Activated CD8-positive, alpha-beta memory T cell treated with anti-CD3 and anti-CD28 coated beads, Interleukin-2, amount 10 ng/mL, durations not matched to agents 7 days and 5 days (primary cell): Measurements from ENCODE around the gene PDLIM3. TPM values are rescaled to one million over a fixed set of nuclear protein-coding genes. Genes with fewer than 3 reads are reported as not detected.

Source experiments
- ATAC-seq: fragments of 150-1000 bp; cut with Tn5 transposase; one replicate; pipeline ENCODE4 v1.10.0; 2021; ENCODE audit warnings: moderate library complexity
- CTCF ChIA-PET: fragments of 350-600 bp; sonication (Branson Sonifier 250); formaldehyde crosslinking; loops from one replicate; lab custom pipeline; 2021; ENCODE audit warnings: antibody characterized with exemption; lab: Charles Lee
- DNase-seq: peaks from one replicate; pipeline ENCODE4 v3.0.0-alpha.2; 2020
- H3K27ac Mint-ChIP-seq: one replicate; pipeline ENCODE4 v1.8.0; 2021; ENCODE audit warnings: mild to moderate bottlenecking, mixed read lengths
- H3K27me3 Mint-ChIP-seq: one replicate; pipeline ENCODE4 v1.8.0; 2021; ENCODE audit warnings: mixed read lengths
- H3K36me3 Mint-ChIP-seq: one replicate; pipeline ENCODE4 v1.8.0; 2021; ENCODE audit warnings: mild to moderate bottlenecking, mixed read lengths
- H3K4me1 Mint-ChIP-seq: one replicate; pipeline ENCODE4 v1.8.0; 2021; ENCODE audit warnings: mixed read lengths
- H3K4me3 Mint-ChIP-seq: one replicate; pipeline ENCODE4 v1.8.0; 2021; ENCODE audit warnings: mild to moderate bottlenecking, moderate library complexity, mixed read lengths
- H3K9me3 Mint-ChIP-seq: one replicate; pipeline ENCODE4 v1.8.0; 2022; ENCODE audit warnings: low read depth, mixed read lengths
- total RNA-seq, 2 experiments: library from RNA; stranded (reverse); gene quantifications; one replicate each; pipeline ENCODE4 v1.2.3, GENCODE V29; 2021

Gene PDLIM3
- total RNA-seq, 2 experiments from 2014 or later = not detected

DNA sequence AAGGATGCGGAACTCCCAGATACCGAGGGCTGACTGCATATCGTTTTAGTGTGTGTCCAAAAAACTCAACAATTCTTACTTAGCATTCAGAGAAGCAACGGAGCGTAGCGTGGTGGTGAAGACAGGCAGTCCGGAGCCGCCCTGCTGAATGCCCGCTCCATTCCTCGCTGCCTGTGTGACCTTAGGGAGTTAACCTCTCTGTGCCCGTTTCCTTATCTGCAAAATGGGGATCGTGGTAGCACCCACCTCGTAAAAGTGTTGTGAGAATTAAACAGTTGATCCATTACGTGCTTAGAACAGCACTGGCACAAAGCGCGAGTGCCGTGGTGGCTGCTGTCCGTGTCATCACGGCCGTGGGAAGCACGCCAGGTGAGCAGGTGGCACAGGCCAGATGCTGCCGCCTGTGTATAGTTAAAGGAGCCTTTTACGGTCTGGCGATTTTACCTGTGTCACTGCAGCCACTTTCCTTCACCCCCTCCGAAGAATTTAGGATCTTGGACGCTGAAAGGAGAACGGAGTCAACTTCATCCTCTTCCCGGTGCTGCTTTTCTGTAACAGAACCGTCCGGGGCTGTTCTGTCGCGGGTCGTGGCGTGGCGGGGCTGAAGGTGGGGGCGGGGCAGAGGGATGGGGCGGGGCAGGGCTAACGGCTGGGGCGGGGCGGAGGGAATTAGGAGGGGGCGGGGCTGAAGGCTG, 64.7 kb downstream of the PDLIM3 start:
- CTCF ChIA-PET = no interaction called here
- peak; percentile 13 for ATAC-seq
- Mint-ChIP-seq H3K27me3 (peaks cover 57% of the 10 kb centered on the region), H3K9me3 (no peaks in the 10 kb centered on the region), H3K4me3 (peak overlapping the region; percentile 69), H3K36me3 (no peaks in the 10 kb centered on the region), H3K4me1 (peaks cover 8% of the 10 kb centered on the region), H3K27ac (no peak overlapping the region)
- DNase-seq = no peak

DNA sequence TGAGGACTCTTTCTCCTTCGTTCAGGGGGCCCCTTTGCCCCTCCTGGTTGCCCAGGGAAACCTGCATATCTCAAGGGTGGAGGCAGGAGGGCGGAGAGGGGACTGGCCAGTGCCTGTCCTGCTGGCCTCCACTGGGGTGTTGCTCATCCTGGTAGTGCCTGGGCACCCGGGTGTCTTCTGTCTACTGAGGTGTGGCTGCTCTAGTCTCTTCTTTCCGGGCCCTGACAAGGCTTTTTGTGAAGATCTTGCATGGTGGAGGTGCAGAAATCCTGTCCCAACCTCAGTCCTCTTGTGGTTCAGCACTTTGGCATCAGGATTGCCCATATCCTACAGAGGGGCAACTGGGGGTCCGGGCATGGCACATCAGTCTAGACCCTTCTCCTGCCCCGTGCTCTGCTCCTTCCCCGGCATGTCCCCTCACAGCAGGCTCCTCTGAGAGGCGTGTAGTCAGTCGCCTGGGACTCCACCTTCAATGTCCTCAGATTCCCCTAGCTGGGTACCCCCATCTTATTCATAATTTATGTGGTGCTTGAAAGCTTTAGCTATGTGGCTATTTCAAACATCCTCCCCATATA, 65.6 kb downstream of the PDLIM3 start:
- H3K27ac Mint-ChIP-seq = no peak overlapping the region
- CTCF ChIA-PET = no interaction called here
- no peak for DNase-seq
- no peak overlapping the region for H3K4me3 Mint-ChIP-seq
- H3K36me3 Mint-ChIP-seq = no peaks in the 10 kb centered on the region
- H3K4me1 Mint-ChIP-seq = peaks cover 8% of the 10 kb centered on the region
- no peaks in the 10 kb centered on the region for H3K9me3 Mint-ChIP-seq
- no peak for ATAC-seq
- H3K27me3 Mint-ChIP-seq = peaks cover 63% of the 10 kb centered on the region

DNA sequence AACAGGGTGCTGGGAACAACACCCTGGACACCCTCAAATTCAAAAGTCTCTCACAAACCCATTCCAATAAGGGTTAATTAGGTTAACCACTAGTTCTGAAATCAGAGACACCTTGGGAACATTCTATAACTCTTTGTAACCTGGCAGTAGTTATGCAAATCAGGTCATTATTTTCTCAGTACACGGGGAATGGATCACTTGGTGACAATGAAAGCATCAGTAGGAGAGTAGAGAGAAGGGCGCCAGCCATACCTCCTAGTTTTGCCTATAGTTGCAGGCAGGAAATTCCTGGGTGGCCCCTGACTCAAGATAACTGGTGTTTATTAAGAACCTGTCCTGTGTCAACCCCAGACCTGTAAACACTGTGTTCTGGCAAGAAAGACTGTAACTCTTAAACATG, 66.3 kb downstream of the PDLIM3 start:
- Mint-ChIP-seq H3K4me1 (peaks cover 8% of the 10 kb centered on the region), H3K9me3 (no peaks in the 10 kb centered on the region), H3K27ac (no peak overlapping the region), H3K27me3 (peaks cover 61% of the 10 kb centered on the region), H3K36me3 (no peaks in the 10 kb centered on the region), H3K4me3 (no peak overlapping the region)
- ATAC-seq (no peak), DNase-seq (no peak)
- CTCF ChIA-PET = no interaction called here

DNA sequence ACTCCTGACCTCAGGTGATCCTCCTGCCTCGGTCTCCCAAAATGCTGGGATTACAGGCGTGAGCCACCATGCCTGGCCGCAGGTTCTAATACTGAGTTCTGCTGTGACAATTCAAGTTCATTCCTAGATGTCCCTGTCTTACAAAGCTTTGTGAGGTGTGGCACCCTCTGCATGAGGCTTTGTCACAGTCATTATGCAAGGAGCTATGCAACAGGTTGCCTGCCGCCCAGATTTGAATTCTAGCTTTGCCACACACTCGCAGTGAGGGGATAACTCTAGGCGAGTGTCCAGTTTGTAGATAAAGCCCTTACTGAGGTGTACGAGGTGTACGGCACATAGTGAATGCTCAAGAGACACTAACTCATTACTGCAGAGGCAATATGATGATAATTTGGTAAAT, 67.3 kb downstream of the PDLIM3 start:
- no peak for DNase-seq
- Mint-ChIP-seq H3K36me3 (no peaks in the 10 kb centered on the region), H3K27ac (no peak overlapping the region), H3K27me3 (peaks cover 58% of the 10 kb centered on the region), H3K4me3 (no peak overlapping the region), H3K9me3 (no peaks in the 10 kb centered on the region), H3K4me1 (peaks cover 8% of the 10 kb centered on the region)
- ATAC-seq = no peak
- CTCF ChIA-PET = no interaction called here

DNA sequence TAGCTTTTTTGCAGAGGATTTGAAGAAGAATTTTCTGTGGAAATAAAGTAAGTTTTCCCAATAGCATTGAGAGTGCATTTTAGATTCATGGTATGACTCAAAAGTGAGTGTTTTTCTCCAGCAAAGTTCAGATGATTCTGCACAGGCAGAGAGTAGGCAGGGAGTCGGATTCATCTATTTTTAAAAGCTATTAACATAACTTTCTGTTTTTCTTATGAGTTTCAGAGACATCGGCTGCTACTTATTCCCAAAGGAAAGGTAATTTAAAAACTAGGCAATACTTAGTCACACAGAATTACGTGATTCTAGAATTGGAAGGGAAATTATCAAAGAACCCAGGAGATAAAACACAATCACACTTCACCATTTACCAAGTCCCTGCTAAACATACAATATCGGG, 68.2 kb downstream of the PDLIM3 start:
- Mint-ChIP-seq H3K9me3 (no peaks in the 10 kb centered on the region), H3K4me1 (peaks cover 8% of the 10 kb centered on the region), H3K27ac (no peak overlapping the region), H3K4me3 (no peak overlapping the region), H3K36me3 (no peaks in the 10 kb centered on the region), H3K27me3 (peaks cover 59% of the 10 kb centered on the region)
- DNase-seq = no peak
- CTCF ChIA-PET = no interaction called here
- no peak for ATAC-seq

DNA sequence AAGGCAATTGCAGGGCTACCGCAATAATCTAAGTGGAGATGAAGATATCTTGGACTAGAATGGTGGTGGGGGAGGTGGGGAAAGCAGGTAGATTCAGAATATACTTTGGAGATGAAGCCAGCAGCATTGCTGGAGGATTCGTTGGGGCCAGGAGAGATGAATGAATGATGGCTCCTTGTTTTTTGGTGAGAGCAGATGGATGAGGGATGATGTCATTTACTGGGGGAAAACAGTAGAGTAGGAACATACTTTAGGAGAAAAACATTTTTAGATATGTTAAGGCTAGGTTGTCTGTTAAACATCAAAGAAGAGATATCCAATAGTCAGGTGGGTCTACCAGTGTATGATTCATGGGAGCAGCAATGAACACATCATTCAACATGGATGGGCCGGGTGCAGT, 69.6 kb downstream of the PDLIM3 start:
- H3K9me3 Mint-ChIP-seq = no peaks in the 10 kb centered on the region
- no peaks in the 10 kb centered on the region for H3K36me3 Mint-ChIP-seq
- no peak for ATAC-seq
- CTCF ChIA-PET = no interaction called here
- H3K4me3 Mint-ChIP-seq = no peak overlapping the region
- H3K27me3 Mint-ChIP-seq = peaks cover 58% of the 10 kb centered on the region
- peaks cover 4% of the 10 kb centered on the region for H3K4me1 Mint-ChIP-seq
- DNase-seq = no peak
- H3K27ac Mint-ChIP-seq = no peak overlapping the region

DNA sequence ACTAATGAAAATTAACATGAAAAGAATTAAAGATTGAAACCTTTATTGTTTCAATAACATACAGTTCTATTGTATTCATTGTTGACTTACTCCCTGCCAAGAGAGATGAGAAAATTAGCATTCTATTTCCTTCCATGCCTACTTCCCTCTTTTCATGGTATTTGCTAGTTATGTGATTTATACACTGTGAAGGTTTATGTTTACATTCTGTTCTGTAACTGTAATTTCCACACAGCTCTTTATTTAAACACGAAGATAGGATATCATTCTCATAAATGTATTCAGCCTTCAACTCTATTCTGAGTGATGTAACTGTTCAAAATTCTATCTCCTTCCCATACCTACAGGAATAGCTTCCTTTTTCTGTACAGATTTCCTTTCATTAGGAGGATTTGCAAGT, 70.4 kb downstream of the PDLIM3 start:
- Mint-ChIP-seq H3K27ac (no peak overlapping the region), H3K4me1 (no peaks in the 10 kb centered on the region), H3K36me3 (no peaks in the 10 kb centered on the region), H3K27me3 (peaks cover 60% of the 10 kb centered on the region), H3K4me3 (no peak overlapping the region), H3K9me3 (no peaks in the 10 kb centered on the region)
- ATAC-seq = no peak
- CTCF ChIA-PET = no interaction called here
- no peak for DNase-seq

DNA sequence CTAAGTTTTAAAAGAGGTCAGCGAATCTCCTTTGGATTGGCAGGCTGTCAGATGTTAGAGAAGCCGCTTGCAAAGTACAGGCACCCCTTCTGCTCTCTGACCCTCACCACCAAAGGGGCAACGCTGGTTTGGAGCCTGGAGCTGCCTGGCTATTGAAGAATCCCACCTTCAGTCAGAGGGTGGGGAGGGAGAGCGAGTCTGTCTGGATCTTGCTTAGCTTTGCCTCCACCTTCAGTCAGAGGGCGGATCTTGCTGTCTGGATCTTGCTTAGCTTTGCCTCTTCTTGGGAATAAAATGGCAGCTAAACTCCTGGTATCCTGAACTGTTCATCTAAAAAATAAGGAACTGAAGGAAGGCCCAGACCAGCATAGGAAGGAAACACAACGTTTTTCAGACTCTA, 71.1 kb downstream of the PDLIM3 start:
- CTCF ChIA-PET = no interaction called here
- no peak for DNase-seq
- Mint-ChIP-seq H3K27me3 (peaks cover 59% of the 10 kb centered on the region), H3K27ac (no peak overlapping the region), H3K4me3 (no peak overlapping the region), H3K36me3 (no peaks in the 10 kb centered on the region), H3K4me1 (no peaks in the 10 kb centered on the region), H3K9me3 (no peaks in the 10 kb centered on the region)
- ATAC-seq = no peak

DNA sequence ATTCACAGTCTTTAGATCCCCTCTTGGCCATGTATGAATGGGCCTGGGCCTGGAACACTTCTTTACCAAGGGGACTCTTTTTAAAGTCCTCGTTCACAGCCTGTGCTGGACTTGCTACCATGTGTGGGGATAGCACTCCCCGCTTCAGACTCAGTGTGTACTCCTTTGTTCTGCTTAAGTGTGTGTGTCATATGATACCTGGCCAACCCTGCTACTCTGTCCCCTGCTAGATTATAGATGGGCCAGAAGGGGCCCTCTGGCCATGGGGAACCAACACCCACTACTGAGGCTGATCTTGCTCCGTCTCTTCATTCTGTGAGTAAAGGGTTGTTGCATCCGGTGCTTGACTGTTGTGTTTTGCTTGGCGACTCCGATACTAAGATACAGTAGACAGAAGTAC, 71.8 kb downstream of the PDLIM3 start:
- ATAC-seq (no peak), DNase-seq (no peak)
- no peak overlapping the region for H3K27ac Mint-ChIP-seq
- no peak overlapping the region for H3K4me3 Mint-ChIP-seq
- no peaks in the 10 kb centered on the region for H3K9me3 Mint-ChIP-seq
- CTCF ChIA-PET = no interaction called here
- H3K36me3 Mint-ChIP-seq = no peaks in the 10 kb centered on the region
- H3K27me3 Mint-ChIP-seq = peaks cover 57% of the 10 kb centered on the region
- H3K4me1 Mint-ChIP-seq = peaks cover 2% of the 10 kb centered on the region

DNA sequence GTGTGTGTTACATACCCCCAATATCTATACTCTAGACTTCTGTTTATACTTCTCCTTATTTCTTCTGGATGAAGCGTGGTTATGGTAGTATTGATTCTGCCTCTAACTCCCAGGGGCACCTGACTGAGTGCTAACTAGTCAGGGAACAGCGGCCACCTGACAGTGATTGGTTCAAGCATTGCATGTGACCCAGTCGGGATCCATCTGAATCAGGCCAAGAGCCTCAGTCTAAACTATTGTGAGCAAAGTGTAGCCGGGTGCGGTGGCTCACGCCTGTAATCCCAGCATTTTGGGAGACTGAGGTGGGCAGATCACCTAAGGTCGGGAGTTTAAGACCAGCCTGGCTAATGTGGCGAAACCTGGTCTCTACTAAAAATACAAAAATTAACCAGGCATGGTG, 73.7 kb downstream of the PDLIM3 start:
- Mint-ChIP-seq H3K27ac (no peak overlapping the region), H3K27me3 (peaks cover 44% of the 10 kb centered on the region), H3K9me3 (no peaks in the 10 kb centered on the region), H3K36me3 (no peaks in the 10 kb centered on the region), H3K4me1 (peaks cover 2% of the 10 kb centered on the region), H3K4me3 (no peak overlapping the region)
- CTCF ChIA-PET = no interaction called here
- ATAC-seq (no peak), DNase-seq (no peak)

DNA sequence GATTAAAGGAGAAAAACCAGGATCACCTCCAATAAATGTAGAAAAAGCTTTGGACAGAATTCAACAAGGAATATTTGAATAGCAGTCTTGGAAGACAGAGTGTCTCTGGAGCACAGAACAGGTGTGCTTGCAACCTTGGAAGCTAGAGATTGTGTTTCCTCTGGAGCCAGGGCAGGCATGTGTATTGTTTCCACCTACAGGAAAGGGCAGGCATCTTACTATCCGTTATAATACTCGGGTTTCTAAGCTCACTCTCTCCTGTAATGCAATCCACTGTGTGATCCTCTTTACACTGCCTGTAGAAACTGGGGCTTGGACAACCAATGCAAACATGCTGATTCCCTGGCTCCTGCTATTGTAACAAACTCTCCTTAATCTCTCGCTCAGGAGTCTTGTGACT, 78.2 kb downstream of the PDLIM3 start:
- Mint-ChIP-seq H3K27ac (no peak overlapping the region), H3K4me3 (no peak overlapping the region), H3K27me3 (peaks cover 30% of the 10 kb centered on the region), H3K4me1 (peaks cover 2% of the 10 kb centered on the region), H3K36me3 (no peaks in the 10 kb centered on the region), H3K9me3 (no peaks in the 10 kb centered on the region)
- no peak for ATAC-seq
- CTCF ChIA-PET = no interaction called here
- DNase-seq = no peak

DNA sequence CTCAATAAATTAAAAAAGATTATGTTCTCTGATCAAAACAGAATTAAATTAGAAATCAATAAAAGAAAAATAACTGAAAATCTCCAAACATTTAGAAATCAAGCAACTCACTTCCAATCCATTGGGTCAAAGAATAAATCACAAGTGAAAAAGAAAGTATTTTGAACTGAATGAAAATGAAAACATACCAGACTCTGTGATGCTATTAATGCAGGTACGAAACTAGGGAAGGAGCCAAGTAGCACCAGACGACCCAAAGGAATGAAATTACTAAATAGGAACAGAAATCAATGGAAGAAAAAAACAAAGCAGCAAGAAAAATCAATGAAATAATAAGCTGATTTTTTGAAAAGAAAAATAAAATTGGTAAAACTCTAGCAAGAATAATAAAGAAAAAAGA, 79.2 kb downstream of the PDLIM3 start:
- no peaks in the 10 kb centered on the region for H3K36me3 Mint-ChIP-seq
- CTCF ChIA-PET = no interaction called here
- no peak overlapping the region for H3K27ac Mint-ChIP-seq
- no peak overlapping the region for H3K4me3 Mint-ChIP-seq
- DNase-seq = no peak
- H3K4me1 Mint-ChIP-seq = peaks cover 2% of the 10 kb centered on the region
- H3K9me3 Mint-ChIP-seq = no peaks in the 10 kb centered on the region
- no peak for ATAC-seq
- H3K27me3 Mint-ChIP-seq = peaks cover 27% of the 10 kb centered on the region
